Fibroblast of mammary gland (primary cell): Measurements from ENCODE around the gene GPR137B.
"Not testable (repeated sequence)": the region's sequence is repeated elsewhere in the genome, so short reads cannot be mapped to it uniquely, and the experiment has no call there.

ENCODE experiments used
- DNase-seq: peaks from one replicate; pipeline ENCODE4 v3.0.0-alpha.2; 2010; ENCODE audit warnings: low read depth
- H3K4me3 ChIP-seq: 2 replicates; pipeline ENCODE4 v1.5.1; 2011; ENCODE audit warnings: low read depth, mild to moderate bottlenecking, low read length, moderate library complexity; ENCODE audit not compliant: control insufficient read depth
- TF ChIP-seq, protein P1 (sequence below): conservative IDR thresholded peaks from 2 replicates; pipeline ENCODE4 v1.5.1; 2011; ENCODE audit warnings: low read depth, low read length, inconsistent platforms; ENCODE audit not compliant: control insufficient read depth, insufficient read depth

The GPR137B gene

DNA sequence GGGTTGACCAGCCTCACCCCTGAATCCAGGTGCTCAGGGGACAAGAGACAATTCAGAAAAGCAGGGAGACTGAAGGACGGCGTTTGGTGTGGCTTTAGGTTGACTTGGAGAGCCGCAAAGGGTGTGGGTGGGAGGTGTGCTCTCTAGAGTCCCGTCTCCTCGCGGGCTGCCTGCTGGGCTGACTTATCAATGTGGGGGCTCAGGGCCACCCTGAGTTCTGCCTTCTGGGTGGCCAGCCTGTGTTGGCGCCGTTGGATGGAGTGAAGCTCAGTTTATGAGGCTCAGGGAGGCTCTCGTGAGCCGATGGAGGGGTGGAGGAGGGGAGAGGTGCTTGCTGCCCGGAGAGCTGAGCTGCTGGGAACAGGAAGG, 13.0 kb downstream of the GPR137B start:
- TF ChIP-seq, protein P1, sequence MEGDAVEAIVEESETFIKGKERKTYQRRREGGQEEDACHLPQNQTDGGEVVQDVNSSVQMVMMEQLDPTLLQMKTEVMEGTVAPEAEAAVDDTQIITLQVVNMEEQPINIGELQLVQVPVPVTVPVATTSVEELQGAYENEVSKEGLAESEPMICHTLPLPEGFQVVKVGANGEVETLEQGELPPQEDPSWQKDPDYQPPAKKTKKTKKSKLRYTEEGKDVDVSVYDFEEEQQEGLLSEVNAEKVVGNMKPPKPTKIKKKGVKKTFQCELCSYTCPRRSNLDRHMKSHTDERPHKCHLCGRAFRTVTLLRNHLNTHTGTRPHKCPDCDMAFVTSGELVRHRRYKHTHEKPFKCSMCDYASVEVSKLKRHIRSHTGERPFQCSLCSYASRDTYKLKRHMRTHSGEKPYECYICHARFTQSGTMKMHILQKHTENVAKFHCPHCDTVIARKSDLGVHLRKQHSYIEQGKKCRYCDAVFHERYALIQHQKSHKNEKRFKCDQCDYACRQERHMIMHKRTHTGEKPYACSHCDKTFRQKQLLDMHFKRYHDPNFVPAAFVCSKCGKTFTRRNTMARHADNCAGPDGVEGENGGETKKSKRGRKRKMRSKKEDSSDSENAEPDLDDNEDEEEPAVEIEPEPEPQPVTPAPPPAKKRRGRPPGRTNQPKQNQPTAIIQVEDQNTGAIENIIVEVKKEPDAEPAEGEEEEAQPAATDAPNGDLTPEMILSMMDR, result no peak
- H3K4me3 ChIP-seq, result no peak overlapping the region
- DNase-seq, result no peak

DNA sequence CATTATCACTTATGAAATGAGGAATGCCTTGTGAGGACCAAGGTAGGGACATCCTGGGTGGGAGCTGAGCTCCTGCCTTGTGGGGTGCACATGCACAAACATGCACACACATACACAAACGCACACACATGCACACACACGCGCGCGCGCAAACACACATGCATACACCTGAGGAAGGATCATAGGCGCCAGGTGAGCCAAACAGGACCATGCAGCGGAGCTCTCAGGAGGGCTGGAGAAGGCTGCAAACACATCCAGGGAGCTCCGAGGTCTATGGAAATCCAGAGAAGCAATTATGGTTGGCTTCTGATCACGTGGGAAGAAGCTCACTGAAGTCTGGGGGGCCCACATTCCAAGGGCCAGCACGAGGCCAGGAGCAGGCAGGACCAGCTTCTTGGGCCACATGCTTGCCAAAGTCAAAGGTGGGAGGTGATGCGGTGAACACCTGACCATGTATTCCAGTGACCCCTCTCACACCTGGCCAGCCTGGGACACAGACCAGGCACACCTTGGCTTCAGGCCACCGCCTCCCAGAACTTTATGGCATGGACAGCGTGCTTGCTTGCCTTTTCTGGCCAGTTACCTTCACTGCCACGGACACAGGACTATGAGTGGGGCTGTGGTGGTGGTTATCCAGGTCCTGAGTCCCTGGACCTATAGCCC, 13.6 kb downstream of the GPR137B start:
- TF ChIP-seq, protein P1, result no peak
- H3K4me3 ChIP-seq, result no peak overlapping the region
- DNase-seq, result no peak

DNA sequence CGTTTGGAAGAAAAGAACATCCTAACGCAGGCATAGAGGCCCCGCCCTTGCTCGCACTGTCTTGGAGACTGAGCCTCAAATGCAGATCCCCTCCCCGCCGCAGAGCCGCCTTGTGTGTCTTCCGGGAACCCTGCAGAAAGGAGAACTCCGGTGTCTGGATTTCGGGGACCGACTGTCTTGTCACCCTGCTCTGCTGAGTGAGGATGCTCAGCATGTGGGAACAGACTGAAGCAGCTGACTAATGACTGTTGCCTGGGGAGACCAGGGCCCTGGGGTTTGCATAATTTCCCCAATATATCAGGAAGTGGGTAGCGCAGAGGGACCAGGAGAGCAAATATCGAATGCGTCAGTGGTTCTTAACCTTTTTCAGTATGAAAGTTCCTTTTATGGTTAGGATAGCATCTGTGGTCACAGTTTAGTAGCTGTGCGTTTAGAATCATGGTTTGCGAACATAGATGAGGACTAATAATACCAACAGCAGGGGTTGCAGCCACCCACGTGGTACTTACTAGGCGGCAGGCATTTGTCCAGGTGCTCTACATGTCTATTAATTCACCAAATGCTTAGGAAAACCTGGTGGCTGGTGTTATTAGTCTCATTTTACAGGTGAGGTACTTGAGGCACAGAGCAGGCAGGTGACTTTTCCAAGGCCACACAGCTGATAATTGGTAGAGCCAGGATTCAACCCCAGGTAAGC, 14.3 kb downstream of the GPR137B start:
- TF ChIP-seq, protein P1, result no peak

DNA sequence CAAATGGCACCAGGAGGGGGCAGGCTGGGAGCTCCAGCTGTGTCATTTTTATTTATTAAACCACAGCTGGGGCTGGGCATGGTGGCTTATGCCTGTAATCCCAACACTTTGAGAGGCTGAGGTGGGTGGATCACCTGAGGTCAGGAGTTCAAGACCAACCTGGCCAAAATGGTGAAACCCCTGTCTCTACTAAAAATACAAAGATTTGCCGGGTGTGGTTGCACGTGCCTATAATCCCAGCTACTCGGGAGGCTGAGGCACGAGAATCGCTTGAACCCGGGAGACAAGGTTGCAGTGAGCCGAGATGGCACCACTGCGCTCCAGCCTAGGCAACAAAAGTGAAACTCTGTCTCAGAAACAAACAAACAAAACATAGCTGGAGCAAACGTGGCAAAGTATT, 15.7 kb downstream of the GPR137B start:
- DNase-seq, H3K4me3 ChIP-seq: not testable (repeated sequence)

More for the DNA sequence above, 14.3 kb downstream of the GPR137B start:
- no peak overlapping the region for H3K4me3 ChIP-seq
- no peak for DNase-seq

DNA sequence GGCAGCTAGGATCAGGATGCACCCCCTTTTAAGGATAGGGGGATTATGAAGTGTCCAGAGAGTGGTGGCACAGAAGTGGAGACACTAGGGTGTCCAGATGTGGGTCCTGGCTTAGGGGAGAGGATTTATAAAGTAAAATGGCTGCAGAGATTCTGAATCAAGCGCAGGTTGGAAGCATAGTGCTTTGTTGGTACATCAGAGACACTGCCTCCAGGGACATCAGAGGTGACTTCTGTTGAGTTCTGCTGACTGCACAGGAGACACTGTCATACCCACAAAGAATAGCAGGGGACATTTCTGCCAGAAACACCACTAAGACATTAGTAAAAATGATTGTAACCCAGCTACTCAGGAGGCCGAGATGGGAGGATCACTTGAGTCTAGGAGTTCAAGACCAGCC, 16.4 kb downstream of the GPR137B start:
- TF ChIP-seq, protein P1, result no peak
- no peak for DNase-seq

DNA sequence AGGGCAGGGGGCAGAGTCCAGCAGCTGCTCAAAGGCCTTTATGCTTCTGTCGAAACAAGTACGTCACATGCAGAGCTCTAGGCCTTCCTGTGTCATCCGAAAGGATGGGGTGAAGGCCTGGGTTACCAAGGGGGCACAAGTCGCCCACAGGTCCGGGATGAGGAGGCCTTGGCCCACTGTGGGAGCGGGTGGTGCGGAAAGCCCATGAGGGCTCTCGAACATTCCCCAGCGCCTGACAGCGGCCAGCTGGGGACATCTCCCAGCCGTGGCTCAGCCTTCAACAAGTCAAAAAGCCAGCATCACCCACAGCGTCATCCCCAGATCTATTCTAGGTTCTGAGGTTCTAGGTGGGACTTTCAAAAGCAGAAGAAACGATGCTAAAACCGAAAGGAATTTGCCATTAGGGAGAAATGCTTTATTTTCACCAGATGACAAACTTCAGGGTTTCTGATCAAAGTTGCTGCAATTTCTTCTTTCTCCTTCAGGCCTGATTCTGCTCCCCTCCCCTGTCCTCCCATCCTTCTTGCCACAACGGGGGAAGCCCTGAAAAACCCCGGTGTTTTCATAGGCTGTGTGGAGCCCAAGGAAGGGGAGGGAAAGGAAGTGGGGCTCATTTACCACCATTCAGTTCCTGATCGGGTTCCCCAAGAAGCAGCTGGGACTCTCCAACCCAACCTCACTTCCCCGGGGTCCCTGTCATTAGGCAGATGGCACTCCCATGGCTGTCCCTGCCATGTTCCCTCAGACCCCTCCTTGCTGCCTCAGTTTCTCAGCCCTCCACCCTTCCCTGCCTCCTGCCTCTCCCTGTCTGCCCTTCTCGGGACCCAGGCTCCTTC, 17.6 kb downstream of the GPR137B start:
- no peak for DNase-seq
- TF ChIP-seq, protein P1, result no peak
- no peak overlapping the region for H3K4me3 ChIP-seq

More for the DNA sequence above, 16.4 kb downstream of the GPR137B start:
- no peak overlapping the region for H3K4me3 ChIP-seq

DNA sequence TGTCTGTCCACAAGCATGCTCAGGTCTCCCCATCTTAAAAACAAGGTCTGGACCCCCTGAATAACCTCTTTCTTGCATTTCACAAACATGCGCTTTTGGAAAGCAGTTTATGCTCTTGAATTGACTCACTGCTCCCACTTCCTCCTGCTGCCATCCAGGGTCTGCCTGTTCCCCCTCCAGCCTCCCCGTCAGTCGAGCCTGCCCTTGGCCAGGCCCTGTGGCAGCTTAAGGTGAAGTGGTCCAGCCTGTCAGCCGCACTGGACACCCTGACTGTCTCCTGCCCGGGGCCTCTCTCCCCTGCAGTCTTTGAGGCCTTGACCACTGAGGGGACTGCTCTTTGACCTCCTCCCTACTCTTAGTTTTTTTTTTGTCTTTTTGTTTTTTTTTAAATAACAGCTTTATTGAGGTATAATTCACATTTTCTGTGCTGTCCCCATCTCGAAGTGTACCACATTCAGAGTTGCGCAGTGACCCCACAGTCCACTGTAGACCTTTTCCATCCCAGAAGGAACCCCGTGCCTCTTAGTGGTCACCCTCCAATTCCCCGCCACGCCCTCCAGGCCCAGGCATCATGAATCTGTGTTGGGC, 18.3 kb downstream of the GPR137B start:
- TF ChIP-seq, protein P1, result no peak
- no peak for DNase-seq

More for the DNA sequence above, 18.3 kb downstream of the GPR137B start:
- H3K4me3 ChIP-seq, result no peak overlapping the region
